ENCODE results near the gene MYO3B.
"Not testable (repeated sequence)": the region's sequence is repeated elsewhere in the genome, so short reads cannot be mapped to it uniquely, and the experiment has no call there.

MYO3B gene

GRCh38 chr2:170446078-170446477 is 268.1 kb downstream of the MYO3B start:
- no peak for DNase-seq

DNA sequence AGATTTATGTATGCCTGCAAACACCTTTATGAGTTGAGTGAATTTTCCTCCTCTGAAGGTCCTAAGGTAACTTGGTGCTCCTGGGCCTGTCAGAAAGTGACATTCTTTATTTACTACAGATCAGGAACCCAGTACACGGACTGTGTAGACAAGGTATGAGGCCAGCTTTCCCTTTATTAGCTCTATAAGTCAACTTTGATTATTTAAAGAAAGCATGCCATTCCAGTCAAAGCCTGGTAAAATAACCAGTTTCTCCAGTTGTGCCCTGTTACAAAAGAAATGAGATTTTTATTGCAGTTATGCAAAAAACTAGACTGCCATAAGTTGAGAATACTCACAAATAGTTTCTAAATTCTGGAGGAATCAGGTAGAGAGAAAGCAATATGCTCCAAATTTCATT is 271.1 kb downstream of the MYO3B start:
- no peak for DNase-seq

GRCh38 chr2:170454471-170455372 is 276.8 kb downstream of the MYO3B start:
- no peak for DNase-seq

DNA sequence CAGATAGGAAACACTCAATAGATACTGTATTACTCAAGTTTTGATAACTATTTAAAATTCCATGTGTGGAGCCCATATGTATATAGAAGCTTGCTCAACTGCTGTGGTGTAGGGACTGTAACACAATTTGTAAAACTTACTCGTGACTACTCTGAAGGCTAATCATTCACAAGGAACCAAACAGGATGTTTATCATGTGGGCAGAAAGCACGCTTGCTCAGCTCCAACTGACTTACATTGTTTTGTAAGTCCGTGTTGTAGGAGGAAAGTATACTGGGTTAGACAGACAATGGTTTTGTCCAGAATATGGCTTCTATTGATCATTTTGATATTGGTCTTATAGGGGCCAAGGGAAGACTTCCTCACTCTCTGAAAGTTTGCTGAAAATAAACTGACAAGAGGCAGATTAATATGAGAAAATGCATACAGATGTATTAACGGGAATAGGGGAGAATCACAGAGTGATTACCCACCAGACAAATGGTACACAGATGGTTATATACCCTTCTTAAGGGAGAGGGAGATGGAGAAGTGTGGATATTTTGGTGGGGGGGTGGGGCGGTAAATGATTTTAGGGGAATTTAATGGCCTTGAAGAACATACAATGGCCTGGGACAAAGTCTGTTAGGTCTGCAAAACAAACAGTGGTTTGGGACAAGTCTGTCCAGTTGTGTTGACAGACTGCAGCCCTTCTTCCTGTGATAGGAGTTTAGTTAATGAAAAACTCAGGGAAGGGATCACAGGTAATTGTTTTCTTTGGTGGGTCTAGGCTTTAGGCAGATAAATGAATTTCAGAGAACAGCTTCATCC is 277.9 kb downstream of the MYO3B start:
- DNase-seq: no peak

GRCh38 chr2:170456914-170457313 is 279.0 kb downstream of the MYO3B start:
- DNase-seq: no peak

DNA sequence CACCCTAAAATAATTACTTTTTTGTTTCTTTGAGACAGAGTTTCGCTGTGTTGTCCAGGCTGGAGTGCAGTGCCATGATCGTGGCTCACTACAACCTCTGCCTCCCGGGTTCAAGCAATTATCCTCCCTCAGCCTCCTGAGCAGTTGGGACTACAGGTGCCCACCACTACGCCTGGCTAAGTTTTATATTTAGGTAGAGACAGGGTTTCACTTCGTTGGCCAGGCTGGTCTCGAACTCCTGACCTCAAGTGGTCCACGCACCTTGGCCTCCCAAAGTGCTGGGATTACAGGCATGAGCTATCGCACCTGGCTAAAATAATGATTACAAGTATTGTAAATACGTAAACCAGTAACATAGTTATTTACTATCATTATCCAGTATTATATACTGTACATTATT is 279.8 kb downstream of the MYO3B start:
- no peak for DNase-seq

- no peak for DNase-seq
These were observed 283.9 kb downstream of the MYO3B start for GRCh38 chr2:170461889-170462288.

DNA sequence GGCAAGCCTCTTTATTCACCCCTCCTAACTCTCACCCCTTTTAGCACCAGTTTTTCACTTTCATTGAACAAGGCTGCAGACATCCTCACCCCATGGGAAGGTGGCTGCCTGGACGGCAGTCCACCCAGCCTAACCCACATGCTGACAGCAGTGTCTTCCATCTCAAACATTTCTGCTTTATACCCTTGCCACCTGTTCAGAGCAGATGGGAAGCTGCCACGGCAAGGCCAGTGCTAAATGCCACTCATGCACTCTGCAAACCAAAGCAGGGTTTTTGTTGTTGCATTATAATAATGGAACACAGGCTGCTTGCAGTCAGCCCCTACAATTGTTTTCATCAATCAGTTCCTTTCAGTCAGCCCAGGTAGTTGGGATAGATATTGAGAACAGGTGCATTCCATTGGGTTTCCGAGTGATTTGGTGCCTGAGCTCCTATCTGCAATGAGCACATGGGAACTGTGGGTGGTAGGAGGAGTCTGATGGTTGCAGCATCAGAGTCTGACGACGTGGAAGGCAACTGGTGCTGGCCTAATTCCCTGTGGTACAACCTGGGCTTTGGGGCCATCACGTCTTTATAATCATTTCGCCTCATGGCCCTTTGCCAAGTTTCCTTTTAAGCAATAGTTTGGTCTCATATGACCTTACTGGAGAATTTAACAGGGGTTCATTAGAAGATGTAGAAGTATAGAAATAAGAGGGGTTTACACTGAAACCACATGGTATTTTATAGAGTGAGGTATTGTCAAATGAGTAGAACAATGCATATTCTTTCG is 284.7 kb downstream of the MYO3B start:
- DNase-seq: no peak

DNA sequence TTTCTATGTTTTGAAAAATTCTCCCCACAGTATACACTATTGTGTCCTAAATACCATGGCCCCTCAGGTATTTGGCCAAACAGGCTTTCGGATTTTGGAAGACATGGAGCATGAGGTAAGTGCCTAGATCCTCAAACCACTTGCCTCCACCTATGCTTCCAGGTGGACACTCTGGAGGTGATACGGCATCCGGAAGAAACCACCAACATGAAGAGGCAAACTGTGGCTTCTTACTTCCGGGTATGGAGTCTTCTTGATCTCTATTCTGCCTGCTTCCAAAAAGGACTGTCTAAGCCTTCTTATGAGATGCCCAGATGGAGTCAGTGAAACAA is 285.2 kb downstream of the MYO3B start:
- no peak for DNase-seq

DNA sequence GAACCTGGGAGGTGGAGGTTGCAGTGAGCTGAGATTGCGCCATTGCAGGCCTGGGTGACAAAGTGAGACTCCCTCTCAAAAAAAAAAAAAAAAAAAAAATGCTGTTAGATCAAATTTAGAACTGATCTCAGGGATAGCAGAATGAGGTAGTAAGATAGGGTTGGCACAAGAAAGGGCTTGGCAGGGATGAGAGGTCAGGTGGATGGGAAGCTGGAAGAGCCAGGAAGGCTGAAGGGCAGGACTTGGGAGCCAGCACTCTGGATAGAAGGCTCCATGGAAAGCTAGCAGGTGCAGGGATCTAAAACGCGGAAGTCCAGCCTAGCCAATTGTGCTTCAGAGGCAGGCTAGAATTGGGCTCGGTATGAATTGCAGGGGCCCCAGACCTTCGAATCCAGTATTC is 286.3 kb downstream of the MYO3B start:
- DNase-seq: no peak

- DNase-seq: no peak
These were observed 287.3 kb downstream of the MYO3B start for GRCh38 chr2:170465241-170465640.

DNA sequence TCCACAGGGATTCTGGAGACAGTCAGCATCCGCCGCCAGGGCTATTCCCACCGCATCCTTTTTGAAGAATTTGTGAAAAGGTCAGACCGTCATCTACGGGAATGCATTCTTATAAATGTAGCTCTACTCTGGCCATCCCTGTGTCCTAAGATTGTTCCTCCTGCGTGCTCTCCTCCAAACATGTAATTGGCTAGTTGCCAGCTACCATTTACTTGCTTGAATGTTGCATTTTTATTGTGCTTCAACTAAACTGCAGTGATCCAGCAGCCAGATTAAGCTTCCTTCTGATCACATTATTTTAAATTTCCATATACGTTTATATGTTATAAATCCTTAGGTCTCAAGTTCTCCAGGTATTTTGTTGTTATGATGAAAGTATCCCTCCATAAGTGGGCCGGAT is 288.7 kb downstream of the MYO3B start:
- DNase-seq: no peak

GRCh38 chr2:170467568-170468422 is 289.8 kb downstream of the MYO3B start:
- no peak for DNase-seq

DNA sequence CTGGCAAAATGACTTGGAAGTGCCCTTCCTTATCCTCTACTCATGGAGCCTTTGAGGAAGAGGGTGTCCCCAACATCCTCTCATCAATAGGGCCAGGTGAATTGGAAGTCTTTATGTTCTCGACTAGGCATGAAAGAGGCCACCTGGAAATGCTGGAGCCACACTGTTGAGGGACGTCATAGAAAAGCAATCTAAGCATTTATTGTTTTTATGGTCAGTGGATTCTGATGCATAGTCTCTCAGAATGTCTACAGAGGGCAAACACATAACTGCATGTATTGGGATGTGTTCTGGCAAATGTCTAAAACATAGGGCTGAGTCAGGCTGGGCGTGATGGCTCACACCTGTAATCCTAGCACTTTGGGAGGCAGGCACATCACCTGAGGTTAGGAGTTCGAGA is 290.6 kb downstream of the MYO3B start:
- DNase-seq: no peak

DNA sequence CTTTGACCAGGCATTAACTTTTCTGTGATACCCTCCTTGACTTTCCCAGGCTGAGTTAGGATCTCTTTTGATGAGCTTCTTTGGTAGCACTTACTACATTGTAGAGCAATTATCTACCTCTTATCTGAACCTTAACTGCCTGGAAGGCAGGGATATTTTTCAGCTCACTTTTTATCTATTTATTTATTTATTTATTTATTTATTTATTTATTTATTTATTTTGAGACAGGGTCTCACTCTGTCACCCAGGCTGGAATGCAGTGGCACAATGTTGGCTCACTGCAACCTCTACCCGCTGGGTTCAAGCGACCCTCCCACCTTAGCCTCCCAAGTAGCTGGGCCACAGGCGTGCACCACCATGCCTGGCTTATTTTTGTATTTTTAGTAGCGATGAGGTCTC is 294.6 kb downstream of the MYO3B start:
- DNase-seq: not testable (repeated sequence)

- DNase-seq: no peak
These were observed 297.9 kb downstream of the MYO3B start for GRCh38 chr2:170475878-170476277.

GRCh38 chr2:170477630-170478029 is 299.7 kb downstream of the MYO3B start:
- DNase-seq: no peak

DNA sequence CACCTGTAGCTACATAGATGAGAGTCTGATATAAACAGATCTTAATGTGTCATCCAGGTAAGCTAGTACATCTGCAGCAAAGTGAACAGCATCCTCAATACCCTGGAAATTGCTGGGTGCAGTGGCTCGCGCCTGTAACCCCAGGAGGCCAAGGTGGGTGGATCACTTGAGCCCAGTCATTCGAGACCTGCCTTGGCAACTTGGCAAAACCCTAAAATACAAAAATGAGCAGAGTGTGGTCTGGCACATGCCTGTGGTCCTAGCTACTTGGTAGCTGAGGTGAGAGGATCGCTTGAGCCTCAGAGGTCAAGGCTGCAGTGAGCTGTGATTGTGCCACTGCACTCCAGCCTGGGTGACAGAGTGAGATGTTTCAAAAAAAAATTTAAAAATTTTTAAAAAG is 303.3 kb downstream of the MYO3B start:
- DNase-seq: no peak

DNA sequence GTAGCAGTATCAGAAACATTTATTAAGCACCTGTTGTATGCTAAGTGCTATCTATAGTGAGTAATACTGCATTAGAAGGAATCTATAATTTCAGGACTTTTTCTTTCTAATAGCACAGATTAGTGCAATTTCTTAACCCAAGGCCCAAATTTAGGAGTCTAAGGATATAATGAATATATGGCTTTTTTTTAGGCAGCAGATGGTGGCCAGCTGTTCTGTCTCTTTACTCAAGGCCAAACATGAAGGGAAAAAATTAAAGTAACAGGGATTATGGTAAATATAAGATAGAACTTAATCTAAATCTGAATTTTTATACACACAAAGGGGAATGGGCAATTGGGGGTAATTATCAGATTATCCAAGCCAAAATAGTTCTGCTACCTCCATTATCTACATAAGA is 306.6 kb downstream of the MYO3B start:
- DNase-seq: no peak

DNA sequence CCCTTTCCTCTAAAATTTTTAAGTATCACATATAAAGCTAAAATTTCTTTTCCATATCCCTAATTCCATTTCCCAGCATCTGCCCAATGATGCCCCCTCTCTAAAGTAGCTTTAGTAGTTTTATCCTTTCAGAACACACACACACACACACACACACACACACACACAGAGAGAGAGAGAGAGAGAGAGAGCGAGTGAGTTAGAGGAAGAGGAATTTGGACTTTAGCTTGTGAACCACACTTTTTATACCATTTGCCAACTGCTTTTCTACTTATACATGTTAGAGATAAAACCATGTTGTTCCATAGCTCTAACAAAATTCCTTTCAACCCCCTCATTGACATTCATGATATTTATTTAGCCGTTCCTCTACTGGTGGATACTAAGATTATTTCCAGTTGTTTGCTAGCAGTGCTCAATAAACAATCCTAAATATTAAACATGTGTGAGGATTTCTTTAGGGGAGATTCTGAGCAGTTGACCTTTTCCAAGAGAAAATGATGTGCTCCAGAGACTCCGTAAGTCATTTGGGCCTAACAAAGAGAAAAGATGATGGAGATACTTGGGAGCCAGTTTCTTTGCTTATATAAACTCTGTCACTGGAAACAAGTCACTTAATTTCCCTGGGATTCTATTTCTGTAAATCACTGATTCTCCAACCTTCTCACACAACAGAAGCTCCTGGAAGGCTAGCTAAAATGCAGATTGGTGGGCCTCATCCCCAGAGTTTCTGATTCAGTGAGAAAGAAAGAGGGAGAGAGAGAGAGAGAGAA is 307.5 kb downstream of the MYO3B start:
- DNase-seq: no peak

- DNase-seq: no peak
These were observed 308.8 kb downstream of the MYO3B start for GRCh38 chr2:170486730-170487129.

GRCh38 chr2:170488807-170489206 is 310.9 kb downstream of the MYO3B start:
- DNase-seq: no peak
